Measurements from ENCODE around the gene ANKRD42. TPM values are rescaled to one million over a fixed set of nuclear protein-coding genes. Genes with fewer than 3 reads are reported as not detected.

The ANKRD42 gene
- total and polyA plus RNA-seq, 9 of the 15 experiments (the other 6 are each of a cell fraction or from before 2014, with no cell fraction given): 2.8 to 9.1 (median 6.1) TPM

DNA sequence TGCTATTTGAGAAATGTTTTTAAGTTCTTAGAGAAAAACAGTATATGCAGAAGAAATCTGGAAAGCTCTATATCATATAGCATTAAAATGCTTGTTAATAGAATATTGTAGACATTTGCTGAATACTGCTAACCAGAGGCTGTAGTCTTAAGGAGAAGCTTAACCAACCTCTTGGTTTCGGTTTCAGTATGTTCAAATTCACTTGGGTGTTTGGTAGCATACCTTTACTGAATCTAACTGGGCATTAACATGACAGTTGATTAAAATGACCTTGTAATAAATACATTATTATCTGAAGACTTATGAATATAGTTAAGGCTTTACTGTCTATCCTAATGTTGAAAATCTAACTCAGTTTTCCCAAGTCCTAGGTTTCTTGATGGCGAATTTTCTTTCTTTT is 31.1 kb upstream of the ANKRD42 start:
- FAIRE-seq: no peak
- Histone ChIP-seq H4K20me1 (replicated peaks; ENCODE audit: control insufficient read depth, insufficient read depth, low read length) (peaks cover 26% of the 10 kb centered on the region), H3K9me3 (replicated peaks; ENCODE audit: control insufficient read depth, insufficient read depth, low read depth, low read length) (0 out of 2 replicates have a peak, but pooled peaks cover 3% of the 10 kb centered on the region), H3K36me3 (ENCODE audit: control insufficient read depth, insufficient read depth, low read length) (peaks cover 91% of the 10 kb centered on the region), H3K4me3 (no peak overlapping the region), H3K9ac (ENCODE audit: insufficient read depth in 1 of 2, low read depth in 2 of 2, low read length in 2 of 2) (no peak overlapping the region), H3K27ac (ENCODE audit: extremely low read depth, low read depth, low read length) (no peak overlapping the region), H3K27me3 (ENCODE audit: control insufficient read depth in 2 of 2, insufficient read depth in 2 of 2, low read length in 2 of 2) (no peaks in the 10 kb centered on the region), H3K4me2 (ENCODE audit: insufficient read depth, low read length) (no peak overlapping the region), H3K4me1 (replicated peaks in 1 of 2; ENCODE audit: control insufficient read depth in 2 of 2, insufficient read depth in 2 of 2, low read length in 2 of 2) (peaks cover 0 to 11% of the 10 kb centered on the region in 2 experiments; a peak in 2 of 5 replicates), H3K79me2 (ENCODE audit: control insufficient read depth, insufficient read depth, low read length) (peaks cover 99% of the 10 kb centered on the region), H3K9me1 (ENCODE audit: control insufficient read depth, insufficient read depth, low read length) (no peaks in the 10 kb centered on the region), H2AFZ (ENCODE audit: low read depth, low read length) (no peak overlapping the region)
- no peak for TF ChIP-seq TEAD4 (IDR thresholded peaks at IDR 0.05; ENCODE audit: low read length)
- no peak for TF ChIP-seq TEAD4 (CRISPR knock-in tag; IDR thresholded peaks at IDR 0.05; ENCODE audit: borderline replicate concordance)
- TF ChIP-seq POLR2G (IDR thresholded peaks at IDR 0.05; ENCODE audit: low read depth, low read length): peak; percentile 12; the same call in 1 of the 2 replicates
- intact Hi-C loops (cut with micrococcal nuclease) (no loop called here), in situ Hi-C loops (cut with MboI) (no loop called here)
- CTCF ChIA-PET (ENCODE audit: low intra/inter-chr PET ratio): no interaction called here
- WGBS (ENCODE audit: insufficient coverage, low coverage, missing lambda C conversion rate): 100% methylated on average over 2 of the region's 2 CpGs
- POLR2A ChIA-PET: no interaction called here
- no TSS peak for BruUV-seq (replicated peaks)
- no peak for DNase-seq (ENCODE audit: extremely low read depth in 1 of 4, low spot score in 3 of 4)
- no peak for ATAC-seq

DNA sequence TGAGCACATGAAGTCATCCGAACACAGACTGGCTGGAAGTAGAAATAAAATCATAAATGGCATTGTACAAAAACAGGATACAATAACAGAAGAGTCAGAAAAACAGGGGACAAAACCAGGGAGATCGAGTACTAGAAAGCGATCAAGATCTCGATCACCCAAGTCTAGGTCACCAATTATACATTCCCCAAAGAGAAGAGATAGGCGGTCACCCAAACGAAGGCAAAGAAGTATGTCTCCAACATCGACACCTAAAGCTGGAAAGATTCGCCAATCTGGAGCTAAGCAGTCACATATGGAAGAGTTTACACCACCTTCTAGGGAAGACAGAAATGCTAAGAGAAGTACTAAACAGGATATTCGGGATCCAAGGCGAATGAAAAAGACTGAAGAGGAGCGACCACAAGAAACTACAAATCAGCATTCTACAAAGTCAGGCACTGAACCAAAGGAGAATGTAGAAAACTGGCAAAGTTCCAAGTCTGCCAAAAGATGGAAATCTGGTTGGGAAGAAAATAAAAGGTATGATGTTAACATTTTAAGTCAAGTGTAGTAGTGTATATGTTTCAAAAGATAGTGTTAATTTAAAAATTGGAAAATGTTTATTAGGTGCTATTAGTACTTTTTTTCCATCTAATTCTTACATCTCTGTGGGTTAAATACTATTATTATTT is 27.2 kb upstream of the ANKRD42 start:
- ATAC-seq (no peak), FAIRE-seq (no peak), DNase-seq (ENCODE audit: extremely low read depth in 1 of 4, low spot score in 3 of 4) (no peak)
- ChIA-PET CTCF (ENCODE audit: low intra/inter-chr PET ratio) (no interaction called here), POLR2A (interaction anchor here (1.3 kb wide), 1 partner anchor 10 kb away, joined by 4 read pairs; the partner anchor contains the start of gene PCF11)
- Histone ChIP-seq H3K9me3 (replicated peaks; ENCODE audit: control insufficient read depth, insufficient read depth, low read depth, low read length) (0 out of 2 replicates have a peak, but pooled peaks cover 3% of the 10 kb centered on the region), H3K9ac (ENCODE audit: insufficient read depth in 1 of 2, low read depth in 2 of 2, low read length in 2 of 2) (no peak overlapping the region), H3K79me2 (ENCODE audit: control insufficient read depth, insufficient read depth, low read length) (peaks cover 99% of the 10 kb centered on the region), H2AFZ (ENCODE audit: low read depth, low read length) (no peak overlapping the region), H3K9me1 (ENCODE audit: control insufficient read depth, insufficient read depth, low read length) (no peaks in the 10 kb centered on the region), H3K27ac (ENCODE audit: extremely low read depth, low read depth, low read length) (no peak overlapping the region), H3K36me3 (ENCODE audit: control insufficient read depth, insufficient read depth, low read length) (peaks cover 98% of the 10 kb centered on the region), H3K4me2 (ENCODE audit: insufficient read depth, low read length) (no peak overlapping the region), H3K4me3 (no peak overlapping the region), H3K27me3 (ENCODE audit: control insufficient read depth in 2 of 2, insufficient read depth in 2 of 2, low read length in 2 of 2) (no peaks in the 10 kb centered on the region), H4K20me1 (replicated peaks; ENCODE audit: control insufficient read depth, insufficient read depth, low read length) (peaks cover 12% of the 10 kb centered on the region), H3K4me1 (replicated peaks in 1 of 2; ENCODE audit: control insufficient read depth in 2 of 2, insufficient read depth in 2 of 2, low read length in 2 of 2) (peaks cover 0 to 6% of the 10 kb centered on the region in 2 experiments; a peak in 2 of 5 replicates)
- whole genome bisulfite sequencing (ENCODE audit: insufficient coverage, low coverage, missing lambda C conversion rate): 91% methylated on average over 11 of the region's 11 CpGs
- intact Hi-C loops (cut with micrococcal nuclease): no loop called here
- in situ Hi-C loops (cut with MboI): no loop called here
- TSS peak; percentile 0 for BruUV-seq (replicated peaks)
- TF ChIP-seq SUPT5H (IDR thresholded peaks at IDR 0.05) (peak; percentile 61; the same call in 1 of the 2 replicates), POLR2A (conservative IDR thresholded peaks at IDR 0.05) (peak; percentile 70), KLF16 (IDR thresholded peaks at IDR 0.05) (peak; percentile 21; the same call in 1 of the 2 replicates), FOSL1 (tag; conservative IDR thresholded peaks at IDR 0.05) (no peak), NFIX (CRISPR knock-in tag; IDR thresholded peaks at IDR 0.05; ENCODE audit: low read depth) (peak; percentile 77), MTA3 (IDR thresholded peaks at IDR 0.05; ENCODE audit: borderline replicate concordance) (peak; percentile 31; the same call in 1 of the 2 replicates), COPS2 (conservative IDR thresholded peaks at IDR 0.05) (no peak), NFIC (IDR thresholded peaks at IDR 0.05) (peak; percentile 97), NCOA1 (IDR thresholded peaks at IDR 0.05; ENCODE audit: low read depth) (0 out of 2 replicates have a peak, but pooled peaks have one; percentile 27), THRAP3 (IDR thresholded peaks at IDR 0.05; ENCODE audit: borderline replicate concordance) (peak; percentile 89; the same call in 1 of the 2 replicates), PML (IDR thresholded peaks at IDR 0.05; ENCODE audit: low read length) (0 out of 2 replicates have a peak, but pooled peaks have one; percentile 8), CBX5 (IDR thresholded peaks at IDR 0.05; ENCODE audit: borderline replicate concordance, low read depth) (no peak)
- TF ChIP-seq, protein P1, sequence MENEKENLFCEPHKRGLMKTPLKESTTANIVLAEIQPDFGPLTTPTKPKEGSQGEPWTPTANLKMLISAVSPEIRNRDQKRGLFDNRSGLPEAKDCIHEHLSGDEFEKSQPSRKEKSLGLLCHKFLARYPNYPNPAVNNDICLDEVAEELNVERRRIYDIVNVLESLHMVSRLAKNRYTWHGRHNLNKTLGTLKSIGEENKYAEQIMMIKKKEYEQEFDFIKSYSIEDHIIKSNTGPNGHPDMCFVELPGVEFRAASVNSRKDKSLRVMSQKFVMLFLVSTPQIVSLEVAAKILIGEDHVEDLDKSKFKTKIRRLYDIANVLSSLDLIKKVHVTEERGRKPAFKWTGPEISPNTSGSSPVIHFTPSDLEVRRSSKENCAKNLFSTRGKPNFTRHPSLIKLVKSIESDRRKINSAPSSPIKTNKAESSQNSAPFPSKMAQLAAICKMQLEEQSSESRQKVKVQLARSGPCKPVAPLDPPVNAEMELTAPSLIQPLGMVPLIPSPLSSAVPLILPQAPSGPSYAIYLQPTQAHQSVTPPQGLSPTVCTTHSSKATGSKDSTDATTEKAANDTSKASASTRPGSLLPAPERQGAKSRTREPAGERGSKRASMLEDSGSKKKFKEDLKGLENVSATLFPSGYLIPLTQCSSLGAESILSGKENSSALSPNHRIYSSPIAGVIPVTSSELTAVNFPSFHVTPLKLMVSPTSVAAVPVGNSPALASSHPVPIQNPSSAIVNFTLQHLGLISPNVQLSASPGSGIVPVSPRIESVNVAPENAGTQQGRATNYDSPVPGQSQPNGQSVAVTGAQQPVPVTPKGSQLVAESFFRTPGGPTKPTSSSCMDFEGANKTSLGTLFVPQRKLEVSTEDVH (IDR thresholded peaks at IDR 0.05; ENCODE audit: low read depth, partially characterized antibody): peak; percentile 35
